ENCODE results near the gene ANKRD11.
"Not testable (repeated sequence)": the region's sequence is repeated elsewhere in the genome, so short reads cannot be mapped to it uniquely, and the experiment has no call there.

ANKRD11 gene

GRCh38 chr16:89264800-89265550, 225.4 kb downstream of the ANKRD11 start:
- DNase-seq (ENCODE audit: low read depth): no peak

- no peak for DNase-seq (ENCODE audit: low read depth)
Observed at GRCh38 chr16:89261691-89262563, 228.4 kb downstream of the ANKRD11 start.

GRCh38 chr16:89259901-89260300, 230.5 kb downstream of the ANKRD11 start:
- DNase-seq (ENCODE audit: low read depth): not testable (repeated sequence)

DNA sequence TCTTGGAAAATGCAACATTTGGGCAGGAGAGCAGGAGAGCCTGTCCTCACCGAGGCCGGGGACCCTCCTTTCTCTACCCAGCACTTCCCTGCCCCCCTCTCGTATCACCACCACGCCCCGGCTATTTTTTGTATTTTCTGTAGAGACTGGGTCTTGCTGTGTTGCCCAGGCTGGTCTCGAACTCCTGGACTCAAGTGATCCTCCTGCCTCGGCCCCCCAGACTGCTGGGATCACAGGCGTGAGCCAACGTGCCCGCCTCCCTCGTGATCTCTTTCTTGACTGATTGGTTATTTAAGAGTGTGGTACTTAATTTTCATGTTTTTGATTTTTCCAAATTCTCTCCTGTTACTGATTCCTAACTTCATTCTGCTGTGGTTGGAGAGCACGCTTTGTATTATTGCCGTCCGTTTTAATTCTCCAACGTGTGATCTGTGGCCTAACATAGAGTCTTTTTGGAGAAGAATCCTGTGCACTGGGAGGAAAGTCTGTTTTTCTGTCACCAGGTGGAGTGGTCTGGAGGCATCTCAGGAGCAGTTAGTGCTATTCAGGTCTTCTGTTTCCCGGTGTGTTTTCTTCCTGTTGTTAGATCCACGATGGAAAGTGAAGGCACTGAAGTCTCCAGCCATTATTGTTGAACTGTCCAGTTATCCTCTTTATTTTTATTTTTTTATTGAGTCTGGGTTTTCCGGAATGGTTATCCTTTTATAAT, 232.4 kb downstream of the ANKRD11 start:
- DNase-seq (ENCODE audit: low read depth): no peak

GRCh38 chr16:89257281-89257731, 233.1 kb downstream of the ANKRD11 start:
- peak; percentile 20 for DNase-seq (ENCODE audit: low read depth)

DNA sequence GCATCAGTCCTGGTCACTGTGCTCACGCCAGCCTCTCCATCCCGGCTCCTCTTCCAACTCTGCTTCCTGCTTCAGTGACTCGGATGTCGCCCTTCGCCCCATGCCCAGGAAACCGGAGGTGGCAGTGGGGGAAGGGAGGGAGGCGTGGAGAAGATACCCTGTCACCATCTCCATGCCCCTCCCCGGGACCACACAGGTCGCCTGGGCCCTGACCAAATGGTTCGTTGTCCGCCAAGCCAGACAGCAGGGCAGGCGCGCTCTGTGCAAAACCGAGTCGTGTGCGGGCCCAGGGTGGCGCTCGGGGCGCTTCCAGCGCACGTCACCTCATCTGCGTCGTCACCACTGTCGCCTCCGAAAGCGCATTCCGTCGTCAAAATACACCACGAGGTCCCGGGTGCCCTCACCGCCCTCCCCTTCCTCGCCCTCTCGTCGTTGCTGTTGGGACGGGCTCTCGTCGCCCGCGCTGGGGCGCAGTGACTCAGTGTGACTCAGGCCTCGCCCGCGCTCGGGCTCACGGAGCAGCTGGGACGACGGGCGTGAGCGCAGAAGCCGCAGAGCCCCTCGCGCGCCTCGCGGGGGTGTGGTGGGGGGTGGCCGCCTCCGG, 233.6 kb downstream of the ANKRD11 start:
- peak; percentile 40 for DNase-seq (ENCODE audit: low read depth)

DNA sequence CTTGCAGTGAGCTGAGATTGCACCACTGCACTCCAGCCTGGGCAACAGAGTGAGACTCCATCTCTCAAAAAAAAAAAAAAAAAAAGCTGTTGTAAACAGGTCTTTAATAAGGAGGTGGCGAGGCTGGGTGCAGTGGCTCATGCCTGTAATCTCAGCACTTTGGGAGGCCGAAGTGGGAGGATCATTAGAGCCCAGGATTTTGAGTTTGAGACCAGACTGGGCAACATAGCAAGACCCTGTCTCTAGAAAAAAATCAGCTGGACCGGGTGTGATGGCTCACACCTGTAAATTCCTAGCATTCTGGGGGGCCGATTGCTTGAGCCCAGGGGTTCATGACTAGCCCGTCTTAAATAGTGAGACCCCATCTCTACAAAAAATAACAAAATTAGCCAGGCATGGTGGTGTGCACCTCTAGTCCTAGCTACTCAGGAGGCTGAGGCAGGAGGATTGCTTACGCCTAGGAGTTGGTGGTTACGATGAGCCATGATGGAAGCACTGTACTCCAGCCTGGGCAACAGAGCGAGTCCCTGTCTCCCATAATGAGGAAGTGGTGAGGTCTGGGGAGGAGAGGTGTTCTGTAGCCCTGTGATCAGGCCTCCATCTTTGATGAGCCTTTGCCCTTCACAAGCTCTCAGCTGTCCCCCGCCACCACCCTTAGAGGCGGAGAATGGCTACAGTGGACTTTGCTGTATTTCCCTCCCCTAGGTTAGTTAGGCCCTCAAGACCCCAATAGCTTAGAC, 236.6 kb downstream of the ANKRD11 start:
- no peak for DNase-seq (ENCODE audit: low read depth)

DNA sequence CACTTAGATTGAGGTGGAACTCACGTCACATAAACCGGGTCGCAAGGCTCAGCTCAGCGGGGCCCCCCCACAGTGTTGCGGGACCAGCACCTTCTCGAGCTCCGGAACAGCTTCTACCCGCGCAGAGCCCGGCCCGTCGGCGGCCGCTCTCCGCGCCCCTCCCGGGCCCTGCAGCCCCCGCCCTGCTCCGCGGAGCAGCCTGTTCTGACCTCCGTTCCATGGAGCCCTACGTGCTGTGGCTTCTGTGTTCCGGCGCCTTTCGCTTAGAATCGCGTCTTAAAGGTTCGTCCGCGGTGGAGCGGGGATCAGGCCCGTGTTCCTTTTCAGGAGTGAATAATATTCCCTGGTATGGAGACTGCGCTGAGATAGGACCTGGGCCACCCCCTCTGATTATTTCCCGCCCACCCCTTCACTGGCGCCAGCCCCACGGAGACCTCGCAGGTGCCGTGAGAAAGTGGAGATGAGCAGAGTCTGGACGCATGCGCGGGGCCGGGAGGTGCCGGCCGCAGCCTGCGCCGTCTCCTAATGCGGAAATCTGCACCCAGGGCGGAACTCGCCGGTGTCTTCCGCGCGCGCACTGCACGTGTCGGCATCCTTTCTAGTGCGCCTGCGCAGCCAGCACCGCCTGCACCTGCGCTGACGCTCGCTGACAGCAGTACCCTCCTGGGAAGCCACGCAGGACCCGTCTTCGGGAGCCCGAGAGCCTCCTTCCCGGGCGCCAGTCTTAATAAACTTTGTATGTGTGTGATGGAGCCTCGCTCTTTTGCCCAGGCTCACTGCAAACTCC, 242.0 kb downstream of the ANKRD11 start:
- DNase-seq (ENCODE audit: low read depth): no peak

DNA sequence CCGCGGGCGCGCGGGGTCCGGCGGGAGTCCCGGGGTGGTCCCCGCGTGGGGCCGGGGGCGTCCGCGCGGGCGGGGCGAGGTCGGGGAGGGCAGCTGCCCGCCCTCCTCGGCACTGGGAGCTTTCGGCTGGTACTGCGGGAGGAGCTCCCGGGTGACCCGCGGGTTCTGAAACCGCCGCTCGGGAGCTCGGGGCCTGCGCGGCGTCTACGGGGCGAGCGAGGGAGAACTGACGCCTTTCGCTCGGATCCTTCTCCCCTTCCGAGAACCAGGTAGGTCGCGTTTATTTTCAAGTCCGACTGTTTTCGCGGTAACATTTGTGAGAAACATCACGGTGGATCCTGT, 242.7 kb downstream of the ANKRD11 start:
- not testable (repeated sequence) for DNase-seq (ENCODE audit: low read depth)

DNA sequence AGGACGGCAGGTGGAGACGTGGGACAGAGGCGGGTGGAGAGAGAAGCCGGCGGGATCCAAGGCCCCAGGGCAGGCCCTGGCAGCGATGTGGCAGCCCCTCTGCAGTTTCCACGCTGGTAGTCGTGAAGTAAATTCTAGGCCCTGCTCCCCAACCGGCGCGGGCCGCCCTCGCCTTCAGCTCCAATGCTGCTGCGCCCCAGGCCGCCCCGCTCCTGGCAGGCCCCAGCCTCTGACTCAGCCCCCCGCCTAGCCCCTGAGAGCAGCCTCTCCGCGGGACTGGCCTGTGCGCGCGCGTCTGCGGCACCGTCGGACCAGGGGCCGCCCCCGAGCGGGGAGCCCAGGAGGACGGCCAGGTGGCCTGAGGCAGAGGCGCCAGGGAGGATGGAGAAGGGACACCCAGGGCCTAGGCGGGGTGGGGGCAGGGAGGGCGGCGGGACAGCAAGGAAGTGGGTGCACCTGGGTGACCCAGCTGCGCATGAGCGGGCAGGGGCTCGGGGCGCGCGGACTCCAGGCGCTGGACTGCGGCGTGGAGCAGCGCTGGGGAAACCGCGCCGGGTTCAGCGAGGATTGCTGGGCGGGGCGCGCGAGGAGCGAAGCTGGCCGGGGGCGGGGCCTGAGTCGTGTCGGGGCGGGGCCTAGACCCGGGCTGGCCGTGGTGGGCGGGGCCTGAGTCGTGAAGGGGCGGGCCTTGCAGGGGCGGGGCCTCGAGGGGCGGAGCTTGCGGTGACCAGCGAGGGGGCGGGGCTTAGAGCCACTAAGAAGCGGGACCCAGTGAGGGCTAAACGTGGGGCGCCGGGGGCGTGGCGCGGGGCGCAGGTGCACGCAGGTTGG, 243.2 kb downstream of the ANKRD11 start:
- DNase-seq (ENCODE audit: low read depth): peak; percentile 80

GRCh38 chr16:89246383-89246902, 243.9 kb downstream of the ANKRD11 start:
- DNase-seq (ENCODE audit: low read depth): no peak

GRCh38 chr16:89244754-89245153, 245.6 kb downstream of the ANKRD11 start:
- DNase-seq (ENCODE audit: low read depth): no peak

DNA sequence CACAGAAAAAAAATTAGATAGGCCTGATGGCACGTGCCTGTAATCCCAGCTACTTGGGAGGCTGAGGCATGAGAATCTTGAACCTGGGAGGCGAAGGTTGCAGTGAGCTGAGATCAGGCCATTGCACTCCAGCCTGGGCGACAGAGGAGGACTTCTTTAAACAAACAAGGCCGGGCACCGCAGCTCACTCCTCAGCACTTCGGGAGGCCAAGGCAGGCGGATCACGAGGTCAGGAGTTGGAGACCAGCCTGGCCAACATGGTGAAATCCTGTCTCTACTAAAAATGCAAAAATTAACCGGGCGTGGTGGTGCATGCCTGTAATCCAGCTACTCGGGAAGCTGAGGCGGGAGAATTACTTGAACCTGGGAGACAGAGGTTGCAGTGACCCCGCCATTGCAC, 246.1 kb downstream of the ANKRD11 start:
- DNase-seq (ENCODE audit: low read depth): not testable (repeated sequence)

GRCh38 chr16:89243664-89244063, 246.7 kb downstream of the ANKRD11 start:
- no peak for DNase-seq (ENCODE audit: low read depth)

GRCh38 chr16:89242795-89243200, 247.6 kb downstream of the ANKRD11 start:
- DNase-seq (ENCODE audit: low read depth): no peak

DNA sequence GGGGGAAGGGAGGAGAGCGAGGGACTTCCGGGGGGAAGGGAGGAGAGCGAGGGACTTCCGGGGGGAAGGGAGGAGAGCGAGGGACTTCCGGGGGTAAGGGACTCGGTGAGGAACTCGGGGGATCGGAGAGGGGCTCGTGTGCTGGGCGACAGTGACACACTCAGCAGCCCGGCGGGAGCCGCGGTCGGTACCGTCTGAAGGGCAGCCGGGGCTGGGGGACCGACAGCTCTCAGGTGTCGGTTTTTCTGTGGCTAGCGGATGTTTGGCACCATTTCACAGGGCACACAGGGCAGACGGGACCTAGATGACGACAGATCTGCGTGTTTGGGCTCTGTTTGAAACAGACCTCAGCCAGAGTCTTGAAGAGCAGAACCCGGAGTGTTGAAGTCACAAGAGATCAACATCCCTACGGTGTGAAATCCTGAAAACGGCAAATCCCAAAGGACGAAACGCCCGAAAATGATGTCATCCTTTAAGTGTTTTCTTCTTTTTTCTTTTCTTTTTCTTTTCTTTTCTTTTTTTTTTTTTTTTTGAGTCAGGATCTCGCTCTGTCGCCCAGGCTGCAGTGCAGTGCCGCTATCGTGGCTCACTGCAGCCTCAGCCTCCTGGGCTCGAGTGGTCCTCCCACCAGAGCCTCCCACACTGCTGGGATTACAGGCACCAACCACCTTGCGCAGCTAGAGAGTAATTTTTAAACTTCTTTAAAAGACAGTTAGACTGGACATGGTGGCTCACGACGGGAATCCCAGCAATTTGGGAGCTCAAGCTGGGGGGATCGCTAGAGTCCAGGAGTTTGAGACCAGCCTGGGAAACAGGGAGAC, 249.0 kb downstream of the ANKRD11 start:
- peak; percentile 82 for DNase-seq (ENCODE audit: low read depth)

DNA sequence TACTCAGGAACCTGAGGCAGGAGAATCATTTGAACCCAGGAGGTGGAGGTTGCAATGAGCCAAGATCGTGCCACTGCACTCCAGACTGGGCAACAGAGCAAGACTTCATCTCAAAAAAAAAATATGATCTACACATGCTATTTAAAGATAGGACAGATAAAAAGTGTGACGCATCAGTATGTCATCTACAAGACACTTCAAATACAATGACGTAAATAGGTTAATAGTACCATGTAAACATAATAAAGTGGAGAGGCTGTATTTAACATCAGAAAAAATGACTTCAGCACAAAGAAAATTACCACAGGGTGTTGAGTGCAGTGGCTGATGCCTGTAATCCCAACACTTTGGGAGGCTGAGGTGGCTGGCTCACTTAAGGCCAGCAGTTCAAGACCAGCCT, 252.6 kb downstream of the ANKRD11 start:
- no peak for DNase-seq (ENCODE audit: low read depth)

DNA sequence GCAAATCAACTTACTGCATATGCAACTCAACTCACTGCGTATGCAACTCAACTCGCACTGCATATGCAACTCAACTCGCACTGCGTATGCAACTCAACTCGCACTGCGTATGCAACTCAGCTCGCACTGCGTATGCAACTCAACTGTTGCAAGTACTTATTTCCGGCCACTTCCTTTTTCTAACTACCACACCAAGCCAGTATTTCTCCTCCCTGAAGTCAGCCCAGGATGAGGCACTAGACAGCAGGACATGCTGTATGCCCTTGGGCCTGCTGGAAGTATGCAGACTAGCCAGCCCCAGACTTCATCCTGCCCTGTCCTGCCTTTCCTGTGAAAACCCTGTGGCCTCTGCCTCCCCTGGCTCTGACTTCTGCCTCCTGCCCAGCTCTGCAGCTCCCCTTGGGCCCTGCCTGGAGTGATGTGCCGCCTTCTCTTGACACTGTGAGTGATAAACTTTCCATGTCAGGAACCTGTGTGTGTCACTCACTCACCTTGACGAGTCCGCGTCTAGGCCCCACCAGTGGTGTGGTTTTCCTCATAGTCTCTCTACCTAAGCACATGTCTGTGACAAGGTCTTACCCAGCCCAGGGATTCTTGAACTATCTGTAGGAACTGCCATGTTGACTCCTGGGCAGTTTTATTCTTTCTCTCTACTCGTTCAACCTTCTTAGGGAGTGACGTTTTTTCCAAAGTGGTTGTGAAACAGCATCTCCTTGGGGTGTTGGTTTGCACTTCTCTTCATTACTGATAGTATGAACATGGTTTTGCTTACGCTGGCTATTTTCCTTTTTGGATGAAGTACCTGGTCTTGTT, 256.5 kb downstream of the ANKRD11 start:
- no peak for DNase-seq (ENCODE audit: low read depth)

All from iris pigment epithelial cell (primary cell).